HG02678 (cell line): Measurements from ENCODE around the gene DHRS4L2.
"Not testable (repeated sequence)": the region's sequence is repeated elsewhere in the genome, so short reads cannot be mapped to it uniquely, and the experiment has no call there.

Source experiments
- ATAC-seq: cut with Tn5 transposase; IDR thresholded peaks from one replicate; pipeline ENCODE4 v1.9.1; 2021; ENCODE audit warnings: mild to moderate bottlenecking, moderate library complexity; ENCODE audit not compliant: unreplicated experiment

The DHRS4L2 gene

GRCh38 chr14:23988607-23989363 is at the start of gene DHRS4L2:
DHRS4L2 (plus strand) TSS chr14:23988929; CDS start chr14:23988948, 19 bp downstream.
- ATAC-seq: peak; percentile 96

- no peak for ATAC-seq
Observed at GRCh38 chr14:23939607-23940326, 49.0 kb upstream of the DHRS4L2 start.

- ATAC-seq: no peak
Observed at GRCh38 chr14:23941230-23941629, 47.5 kb upstream of the DHRS4L2 start.

DNA sequence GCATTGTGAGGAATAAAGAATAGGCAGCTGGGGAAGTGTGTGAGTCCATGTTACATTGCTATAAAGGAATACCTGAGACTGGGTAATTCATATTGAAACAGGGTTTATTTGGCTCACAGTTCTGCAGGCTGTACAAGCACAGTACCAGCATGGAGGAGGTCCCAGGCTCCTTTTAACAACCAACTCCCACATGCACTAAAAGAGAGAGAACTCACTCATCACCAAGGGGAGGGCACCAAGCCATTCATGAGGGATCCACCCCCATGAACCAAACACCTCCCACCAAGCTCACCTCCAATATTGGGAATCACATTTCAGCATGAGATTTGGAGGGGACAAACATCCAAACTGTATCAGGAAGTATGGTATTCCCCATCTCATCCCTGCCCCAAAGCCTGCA is 47.1 kb upstream of the DHRS4L2 start:
- no peak for ATAC-seq

DNA sequence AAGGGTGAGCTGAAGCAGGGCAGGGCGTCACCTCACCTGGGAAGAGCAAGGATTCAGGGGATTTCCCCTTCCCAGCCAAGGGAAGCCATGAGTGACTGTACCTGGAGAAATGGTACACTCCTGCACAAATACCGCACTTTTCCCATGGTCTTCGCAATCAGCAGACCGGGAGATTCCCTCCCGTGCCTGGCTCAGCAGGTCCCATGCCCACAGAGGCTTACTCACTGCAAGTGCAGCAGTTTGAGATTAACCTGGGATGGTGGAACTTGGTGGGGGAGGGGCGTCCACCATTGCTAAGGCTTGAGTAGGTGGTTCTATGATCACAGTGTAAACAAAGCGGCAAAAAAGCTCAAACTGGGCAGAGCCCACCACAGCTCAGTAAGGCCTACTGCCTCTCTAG is 46.1 kb upstream of the DHRS4L2 start:
- ATAC-seq: no peak

DNA sequence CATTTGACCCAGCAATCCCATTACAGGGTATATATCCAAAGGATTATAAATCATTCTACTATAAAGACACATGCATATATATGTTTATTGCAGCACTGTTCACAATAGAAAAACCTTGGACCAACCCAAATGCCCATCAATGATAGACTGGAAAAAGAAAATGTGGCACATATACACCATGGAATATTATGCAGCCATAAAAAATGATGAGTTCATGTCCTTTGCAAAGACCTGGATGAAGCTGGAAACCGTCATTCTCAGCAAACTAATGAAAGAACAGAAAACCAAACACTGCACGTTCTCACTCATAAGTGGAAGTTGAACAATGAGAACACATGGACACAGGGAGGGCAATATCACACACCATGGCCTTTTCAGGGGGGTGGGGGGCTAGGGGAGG is 39.7 kb upstream of the DHRS4L2 start:
- ATAC-seq: not testable (repeated sequence)

- no peak for ATAC-seq
Observed at GRCh38 chr14:23950411-23951135, 38.2 kb upstream of the DHRS4L2 start.

GRCh38 chr14:23951136-23951466 is 37.6 kb upstream of the DHRS4L2 start:
- not testable (repeated sequence) for ATAC-seq

GRCh38 chr14:23951590-23952201 is 37.0 kb upstream of the DHRS4L2 start:
- no peak for ATAC-seq

DNA sequence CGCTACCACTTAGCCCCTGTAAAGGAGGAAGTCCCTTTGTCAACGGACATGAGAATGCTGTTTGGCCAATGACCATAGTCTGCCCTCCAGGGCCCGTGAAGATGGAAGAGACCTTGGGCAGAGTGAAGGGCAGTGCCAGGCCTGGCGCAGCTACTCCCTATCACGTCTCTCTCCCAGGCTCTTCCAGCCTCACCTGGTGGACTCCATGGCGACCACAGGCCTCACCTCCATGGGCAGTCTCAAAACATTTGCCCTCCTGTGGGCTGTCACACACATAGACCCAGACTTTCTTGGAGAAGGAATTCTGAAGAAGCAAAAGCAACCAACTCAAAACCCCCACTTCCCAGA is 35.6 kb upstream of the DHRS4L2 start:
- not testable (repeated sequence) for ATAC-seq

GRCh38 chr14:23953464-23954278 is 35.1 kb upstream of the DHRS4L2 start, which contains the start of gene DHRS4:
DHRS4 (plus strand) TSS chr14:23953770; CDS start chr14:23953789, 19 bp downstream.
- ATAC-seq: peak; percentile 91

GRCh38 chr14:23954279-23954614 is 34.5 kb upstream of the DHRS4L2 start:
- peak; percentile 30 for ATAC-seq

DNA sequence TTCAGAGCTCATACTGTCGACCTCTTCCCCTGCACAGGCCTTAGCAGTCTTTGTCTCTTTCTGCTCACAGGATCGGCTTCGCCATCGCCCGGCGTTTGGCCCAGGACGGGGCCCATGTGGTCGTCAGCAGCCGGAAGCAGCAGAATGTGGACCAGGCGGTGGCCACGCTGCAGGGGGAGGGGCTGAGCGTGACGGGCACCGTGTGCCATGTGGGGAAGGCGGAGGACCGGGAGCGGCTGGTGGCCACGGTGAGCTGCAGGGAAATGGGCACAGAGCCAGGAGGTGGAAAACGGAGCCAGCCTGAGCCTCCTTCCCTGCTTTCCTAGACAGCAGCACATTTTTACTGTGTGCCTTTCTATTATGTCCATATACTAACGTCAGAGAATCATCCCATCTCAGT is 33.8 kb upstream of the DHRS4L2 start:
- not testable (repeated sequence) for ATAC-seq

GRCh38 chr14:23955811-23956210 is 32.9 kb upstream of the DHRS4L2 start:
- not testable (repeated sequence) for ATAC-seq

- not testable (repeated sequence) for ATAC-seq
Observed at GRCh38 chr14:23957913-23958569, 30.7 kb upstream of the DHRS4L2 start.

DNA sequence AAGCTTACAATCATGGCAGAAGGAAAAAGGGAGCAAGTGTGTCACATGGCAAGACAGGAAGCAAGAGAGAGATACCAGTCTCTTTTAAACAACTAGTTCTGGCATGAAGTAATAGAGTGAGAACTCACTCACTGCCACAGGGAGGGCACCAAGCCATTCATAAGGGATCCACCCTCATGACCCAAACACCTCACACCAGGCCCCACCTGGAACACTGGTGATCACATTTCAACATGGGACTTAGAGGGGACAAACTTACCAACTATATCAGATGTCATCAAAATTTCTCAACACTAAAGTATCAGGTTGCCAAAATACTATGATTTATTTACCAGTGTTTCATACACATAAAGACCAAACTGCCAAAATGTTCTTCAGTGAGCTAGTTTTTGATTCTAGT is 27.8 kb upstream of the DHRS4L2 start:
- not testable (repeated sequence) for ATAC-seq

- not testable (repeated sequence) for ATAC-seq
Observed at GRCh38 chr14:23961704-23962103, 27.0 kb upstream of the DHRS4L2 start.

DNA sequence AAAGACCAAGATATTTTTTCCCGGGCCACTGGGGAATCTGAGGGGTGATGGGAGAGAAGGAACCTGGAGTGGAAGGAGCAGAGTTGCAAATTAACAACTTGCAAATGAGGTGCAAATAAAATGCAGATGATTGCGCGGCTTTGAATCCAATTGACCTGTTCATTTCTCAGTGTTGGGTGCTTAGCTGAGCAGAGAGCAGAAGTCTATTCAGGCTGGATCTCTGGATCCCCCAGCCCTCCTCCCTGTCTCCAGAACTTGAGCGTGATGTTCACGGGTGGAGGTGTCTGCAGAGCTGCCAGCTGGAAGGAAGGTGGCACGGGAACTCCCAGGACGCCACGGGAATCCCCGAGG is 19.6 kb upstream of the DHRS4L2 start:
- ATAC-seq: not testable (repeated sequence)

DNA sequence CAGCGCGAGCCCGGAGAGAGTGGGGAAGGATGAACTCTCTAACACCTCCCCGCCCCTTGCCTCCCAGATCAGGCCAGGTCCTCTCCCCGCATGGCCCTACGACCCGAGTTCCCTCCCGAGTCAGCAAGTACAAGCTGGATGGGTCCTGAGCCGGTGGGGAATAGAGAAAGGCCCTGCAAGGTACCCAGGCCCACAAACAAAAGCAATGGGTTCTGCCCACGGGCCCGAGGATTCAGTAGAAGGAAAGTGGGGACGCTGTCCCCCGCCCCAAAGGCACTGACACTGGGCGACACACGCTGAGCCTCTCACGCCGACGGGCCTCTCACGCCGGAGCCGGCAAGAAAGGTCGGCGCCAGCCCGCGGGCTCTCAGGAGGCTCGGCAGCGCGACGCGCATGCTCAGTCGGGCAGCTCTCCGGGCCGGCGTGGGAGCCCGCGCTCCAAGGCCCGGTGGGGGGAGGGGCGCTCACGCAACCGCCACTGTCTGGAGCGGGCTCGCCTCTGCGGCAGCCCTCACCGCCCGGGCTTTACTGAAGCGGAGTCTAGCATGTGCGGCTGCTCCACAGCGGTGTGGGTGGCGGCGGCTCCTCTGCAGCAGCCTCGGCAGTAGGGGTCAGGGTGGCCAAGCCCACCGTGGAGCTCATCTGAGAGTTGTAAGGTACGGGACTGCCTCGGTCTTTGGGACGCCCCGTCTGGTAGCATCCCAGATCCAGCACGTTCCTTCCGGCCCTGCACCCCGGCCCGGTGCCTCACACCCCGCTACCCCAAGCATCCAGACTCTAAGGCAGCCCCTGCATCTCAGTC is 19.0 kb upstream of the DHRS4L2 start:
- peak; percentile 85 for ATAC-seq
